VCaP (cell line): ENCODE measurements around the gene UBE2QL1.

Experiments used
- H3K27ac ChIP-seq: fragments of 450-650 bp; 2 replicates; pipeline ENCODE4 v1.5.1; 2017
- TF ChIP-seq, protein P1 (sequence below): fragments of 450-650 bp; conservative IDR thresholded peaks from 2 replicates; pipeline ENCODE4 v1.5.1; 2017; ENCODE audit warnings: mild to moderate bottlenecking, moderate library complexity

Gene UBE2QL1

GRCh38 chr5:6442333-6442732, 6.3 kb upstream of the UBE2QL1 start:
- TF ChIP-seq, protein P1, sequence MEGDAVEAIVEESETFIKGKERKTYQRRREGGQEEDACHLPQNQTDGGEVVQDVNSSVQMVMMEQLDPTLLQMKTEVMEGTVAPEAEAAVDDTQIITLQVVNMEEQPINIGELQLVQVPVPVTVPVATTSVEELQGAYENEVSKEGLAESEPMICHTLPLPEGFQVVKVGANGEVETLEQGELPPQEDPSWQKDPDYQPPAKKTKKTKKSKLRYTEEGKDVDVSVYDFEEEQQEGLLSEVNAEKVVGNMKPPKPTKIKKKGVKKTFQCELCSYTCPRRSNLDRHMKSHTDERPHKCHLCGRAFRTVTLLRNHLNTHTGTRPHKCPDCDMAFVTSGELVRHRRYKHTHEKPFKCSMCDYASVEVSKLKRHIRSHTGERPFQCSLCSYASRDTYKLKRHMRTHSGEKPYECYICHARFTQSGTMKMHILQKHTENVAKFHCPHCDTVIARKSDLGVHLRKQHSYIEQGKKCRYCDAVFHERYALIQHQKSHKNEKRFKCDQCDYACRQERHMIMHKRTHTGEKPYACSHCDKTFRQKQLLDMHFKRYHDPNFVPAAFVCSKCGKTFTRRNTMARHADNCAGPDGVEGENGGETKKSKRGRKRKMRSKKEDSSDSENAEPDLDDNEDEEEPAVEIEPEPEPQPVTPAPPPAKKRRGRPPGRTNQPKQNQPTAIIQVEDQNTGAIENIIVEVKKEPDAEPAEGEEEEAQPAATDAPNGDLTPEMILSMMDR: no peak
- H3K27ac ChIP-seq: no peak overlapping the region

DNA sequence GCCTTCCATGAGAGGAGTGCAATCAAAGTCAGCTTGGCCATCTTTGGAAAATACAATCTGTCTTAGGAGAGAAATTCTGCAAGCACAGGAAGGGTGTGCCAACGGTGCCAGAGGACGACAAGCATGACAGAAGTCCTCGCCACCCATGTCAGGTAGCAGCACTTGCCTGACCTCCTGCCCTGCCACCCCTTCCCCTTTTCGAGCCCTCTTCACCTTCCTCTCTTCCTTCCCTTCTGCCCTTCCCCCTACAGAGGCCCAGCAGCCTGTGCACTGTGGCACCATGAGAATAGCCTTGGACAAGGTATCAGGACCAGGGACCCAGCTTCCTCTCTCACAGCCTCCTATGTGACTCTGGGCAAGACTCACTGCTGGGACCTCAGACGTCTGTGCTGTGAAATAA, 5.3 kb upstream of the UBE2QL1 start:
- TF ChIP-seq, protein P1: no peak
- H3K27ac ChIP-seq: no peak overlapping the region

DNA sequence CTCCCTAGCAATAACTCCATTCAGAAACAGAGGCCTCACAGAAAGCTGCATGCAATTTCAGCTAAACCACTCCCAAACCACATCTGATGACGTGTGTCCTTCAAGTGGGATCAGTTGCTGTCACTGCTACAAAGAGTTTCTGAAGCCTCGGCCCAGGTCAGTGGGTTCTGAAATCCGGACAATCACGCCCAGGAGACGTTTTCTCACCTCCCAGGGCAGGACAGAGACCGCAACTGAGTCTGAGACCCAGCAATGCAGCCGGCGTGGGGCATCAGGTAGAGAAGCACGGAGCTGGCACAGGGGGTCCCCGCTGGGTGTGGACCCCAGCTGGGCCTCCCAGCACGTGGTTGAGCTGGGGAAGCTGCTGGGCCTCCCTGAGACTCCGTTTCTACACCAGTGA, 2.6 kb upstream of the UBE2QL1 start:
- H3K27ac ChIP-seq: no peak overlapping the region
- TF ChIP-seq, protein P1: no peak

DNA sequence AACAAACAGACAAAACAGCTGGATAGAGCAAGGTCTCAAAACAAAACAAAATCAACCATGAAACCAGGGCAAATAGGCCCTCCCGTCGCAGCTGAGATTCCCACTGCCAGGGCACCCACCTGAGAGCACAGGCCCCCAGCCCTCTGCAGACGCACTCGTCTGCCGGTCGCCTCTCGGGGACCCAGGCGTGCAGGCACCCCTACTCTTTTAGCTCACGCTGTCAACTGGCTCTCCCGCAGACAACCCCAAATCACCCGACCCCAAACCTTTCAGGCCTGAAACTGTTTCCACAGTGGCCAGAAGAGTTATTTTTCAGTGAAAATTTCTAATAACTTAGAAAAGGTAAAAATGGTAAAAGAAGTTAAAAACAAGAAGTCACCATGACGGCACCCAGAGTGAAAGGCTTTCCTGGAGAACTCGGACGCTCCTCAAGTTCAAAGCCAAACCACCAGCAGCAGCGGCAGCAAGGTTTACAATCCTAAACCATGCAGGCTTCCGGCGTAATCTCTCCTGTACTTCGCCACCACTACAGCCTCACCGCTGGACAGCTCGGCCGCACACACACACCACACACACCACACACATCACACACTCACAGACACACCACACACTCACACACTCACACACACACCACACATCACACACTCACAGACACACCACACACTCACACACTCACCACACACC, 1.9 kb upstream of the UBE2QL1 start:
- H3K27ac ChIP-seq: no peak overlapping the region
- TF ChIP-seq, protein P1: no peak

- no peak overlapping the region for H3K27ac ChIP-seq
These were observed 1.1 kb upstream of the UBE2QL1 start for GRCh38 chr5:6447384-6448140.

DNA sequence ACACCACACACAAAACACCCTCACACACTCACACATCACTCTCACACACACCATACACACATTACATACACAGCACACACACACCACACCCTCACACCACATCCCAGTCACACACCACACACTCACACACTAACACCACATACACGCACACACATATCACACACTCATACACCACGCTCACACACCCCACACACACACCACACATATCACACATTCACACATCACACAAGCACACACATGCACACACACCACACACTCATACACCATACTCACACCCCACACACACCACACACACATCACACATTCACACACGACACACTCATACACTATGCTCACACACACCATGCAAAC, 543 bp upstream of the UBE2QL1 start:
- H3K27ac ChIP-seq: no peak overlapping the region
- TF ChIP-seq, protein P1: no peak

More at GRCh38 chr5:6447384-6448140, 1.1 kb upstream of the UBE2QL1 start:
- TF ChIP-seq, protein P1: no peak

DNA sequence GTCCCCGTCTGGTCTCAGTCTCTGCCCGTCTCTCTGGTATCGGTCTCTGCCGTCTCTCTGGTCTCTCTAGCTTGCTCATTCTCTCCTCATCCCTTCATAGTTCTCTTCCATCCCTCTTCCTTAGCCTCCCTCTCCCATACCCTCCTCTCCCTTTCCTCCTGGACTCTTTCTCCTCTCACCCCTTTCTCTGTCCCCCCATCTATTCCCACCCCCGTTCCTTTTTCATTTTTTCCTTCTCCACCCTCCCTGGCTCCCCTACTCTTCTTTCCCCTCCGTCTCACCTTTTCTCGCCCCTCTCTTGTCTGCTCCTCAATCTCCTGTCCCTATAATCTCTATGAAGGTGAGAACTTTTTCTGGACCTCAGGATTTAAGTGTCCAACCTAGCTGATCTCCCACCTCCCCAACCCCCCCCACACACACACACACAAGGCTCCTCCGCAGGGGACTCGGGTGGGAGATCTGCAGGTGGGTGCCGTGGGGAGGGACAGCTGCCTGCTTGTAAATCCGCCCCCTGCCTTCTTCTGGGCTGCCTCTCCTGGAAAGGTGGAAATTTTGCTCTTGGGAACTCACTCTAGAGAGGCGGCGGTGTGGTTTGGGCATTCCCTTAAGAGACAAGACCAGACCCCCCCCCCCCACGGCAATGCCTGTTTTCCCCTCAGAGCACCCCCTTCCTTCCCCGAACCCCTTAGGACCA, 953 bp downstream of the UBE2QL1 start:
- no peak overlapping the region for H3K27ac ChIP-seq
- TF ChIP-seq, protein P1: no peak
